ENCODE data around the gene ABRACL. TPM values are rescaled to one million over a fixed set of nuclear protein-coding genes. Genes with fewer than 3 reads are reported as not detected.
"Not testable (repeated sequence)": the region's sequence is repeated elsewhere in the genome, so short reads cannot be mapped to it uniquely, and the experiment has no call there.

The ABRACL gene
- total RNA-seq, 1 experiment from 2014 or later = 51.5 TPM

DNA sequence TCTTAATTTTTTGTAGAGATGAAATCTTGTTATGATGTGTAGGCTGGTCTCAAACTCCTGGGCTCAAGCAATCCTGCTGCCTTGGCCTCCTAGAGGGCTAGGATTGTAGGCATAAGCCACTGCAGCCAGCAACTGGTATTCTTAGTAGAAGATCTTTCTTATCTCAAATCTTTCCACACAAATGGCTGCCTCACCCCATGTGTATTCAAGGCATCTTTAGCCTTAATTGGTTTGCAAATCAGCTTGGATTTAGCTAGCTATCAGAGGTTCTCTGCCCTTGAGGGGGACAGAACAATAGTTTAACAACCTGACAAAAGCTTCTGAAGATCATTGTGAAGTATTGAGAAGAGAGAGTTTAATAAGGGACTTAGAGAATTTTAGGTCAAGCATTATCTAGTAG lies 17.9 kb upstream of the ABRACL start:
- no peak for DNase-seq (ENCODE audit: low read depth)

- DNase-seq (ENCODE audit: low read depth) = no peak
Measured at GRCh38 chr6:139011980-139012379, 16.6 kb upstream of the ABRACL start.

DNA sequence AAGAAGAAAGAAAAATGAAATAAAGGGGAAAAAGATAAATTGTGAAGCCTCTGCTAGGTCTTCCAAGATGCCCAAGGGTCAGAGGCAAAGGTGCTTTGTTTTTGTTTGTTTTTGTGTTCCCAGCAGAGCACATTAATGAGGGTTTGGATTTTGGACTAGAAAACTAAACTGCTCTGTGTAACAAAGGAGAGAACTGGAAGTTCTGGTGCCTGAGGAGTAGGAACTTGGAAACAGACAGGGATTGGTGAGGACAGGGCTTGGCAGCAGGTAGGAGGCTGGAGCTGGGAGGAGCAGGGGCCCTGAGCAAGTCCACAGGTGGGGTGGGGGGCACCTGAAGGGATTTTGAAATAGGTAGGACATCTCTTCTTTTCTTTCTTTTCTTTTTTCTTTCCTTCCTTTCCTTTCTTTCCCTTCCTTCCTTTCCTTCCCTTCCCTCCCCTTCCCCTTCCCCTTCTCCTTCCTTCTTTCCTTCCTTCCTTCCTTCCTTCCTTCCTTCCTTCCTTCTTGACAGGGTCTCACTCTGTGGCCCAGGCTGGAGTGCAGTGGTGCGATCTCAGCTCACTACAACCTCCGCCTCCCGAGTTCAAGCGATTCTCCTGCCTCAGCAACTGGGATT lies 15.3 kb upstream of the ABRACL start:
- DNase-seq (ENCODE audit: low read depth) = no peak

DNA sequence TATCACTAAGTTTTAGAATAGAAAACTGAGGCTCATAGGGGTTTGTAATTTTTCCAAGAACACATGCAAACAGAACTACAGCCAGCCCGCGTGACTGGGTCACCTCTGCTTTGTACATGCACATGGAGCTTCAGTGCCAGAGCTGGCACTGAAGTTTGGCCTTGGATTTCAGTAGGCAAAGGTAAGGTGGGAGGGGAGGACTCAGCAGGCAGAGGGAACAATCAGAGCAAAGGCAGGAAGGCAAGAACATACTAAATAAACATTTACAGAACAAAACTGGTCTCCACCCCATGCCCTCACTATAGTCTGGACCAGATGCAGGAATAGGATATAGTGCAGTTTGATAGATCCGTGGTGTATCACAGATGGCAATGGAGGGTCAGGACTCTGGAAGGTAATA lies 13.6 kb upstream of the ABRACL start:
- DNase-seq (ENCODE audit: low read depth) = no peak

GRCh38 chr6:139016337-139017213 lies 12.0 kb upstream of the ABRACL start:
- DNase-seq (ENCODE audit: low read depth) = no peak

GRCh38 chr6:139017227-139017626 lies 11.3 kb upstream of the ABRACL start:
- DNase-seq (ENCODE audit: low read depth) = peak; percentile 1

GRCh38 chr6:139019722-139020121 lies 8.8 kb upstream of the ABRACL start:
- DNase-seq (ENCODE audit: low read depth) = no peak

- DNase-seq (ENCODE audit: low read depth) = no peak
Measured at GRCh38 chr6:139020689-139021088, 7.9 kb upstream of the ABRACL start.

DNA sequence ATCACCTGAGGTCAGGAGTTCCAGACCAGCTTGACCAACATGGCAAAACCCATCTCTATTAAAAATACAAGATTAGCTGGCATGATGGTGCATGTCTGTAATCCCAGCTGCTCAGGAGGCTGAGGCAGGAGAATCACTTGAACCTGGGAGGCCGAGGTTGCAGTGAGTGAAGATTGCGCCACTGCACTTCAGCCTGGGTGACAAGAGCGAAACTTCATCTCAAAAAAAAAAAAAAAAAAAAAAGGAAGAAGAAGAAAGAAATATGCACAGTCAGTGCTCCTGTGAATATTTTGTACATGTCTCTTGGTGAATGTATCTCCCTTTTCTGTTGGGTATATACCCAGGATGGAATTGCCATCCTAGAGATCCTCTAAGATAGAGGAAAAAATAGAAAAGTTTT lies 3.1 kb upstream of the ABRACL start:
- DNase-seq (ENCODE audit: low read depth) = not testable (repeated sequence)

DNA sequence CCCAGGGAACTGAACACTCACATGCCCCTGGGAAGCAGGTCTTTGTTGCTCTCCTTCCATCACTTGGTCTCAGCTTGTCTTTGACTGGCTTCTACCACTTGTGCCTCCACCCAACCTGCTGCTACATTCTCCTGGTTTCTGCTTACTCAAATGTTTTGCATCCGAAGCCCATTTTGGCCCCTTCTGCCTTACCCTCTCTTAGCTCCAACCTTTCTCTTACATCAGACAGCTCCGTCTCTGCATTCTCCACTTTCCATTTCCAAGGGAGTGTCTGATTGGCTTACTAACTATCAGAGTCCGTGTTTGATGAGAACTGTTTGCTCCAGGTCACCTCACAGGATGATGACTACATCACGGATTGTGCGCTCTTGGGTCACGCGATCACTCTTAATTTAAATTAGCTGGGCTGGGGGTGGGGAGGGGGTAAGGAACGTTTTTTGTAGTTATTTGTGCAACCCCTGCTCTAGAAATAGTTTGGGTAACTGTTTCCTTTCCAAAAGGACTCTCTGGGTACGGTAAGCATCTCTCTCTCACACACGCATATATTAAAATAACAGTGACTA lies 844 bp upstream of the ABRACL start:
- peak; percentile 20 for DNase-seq (ENCODE audit: low read depth)

DNA sequence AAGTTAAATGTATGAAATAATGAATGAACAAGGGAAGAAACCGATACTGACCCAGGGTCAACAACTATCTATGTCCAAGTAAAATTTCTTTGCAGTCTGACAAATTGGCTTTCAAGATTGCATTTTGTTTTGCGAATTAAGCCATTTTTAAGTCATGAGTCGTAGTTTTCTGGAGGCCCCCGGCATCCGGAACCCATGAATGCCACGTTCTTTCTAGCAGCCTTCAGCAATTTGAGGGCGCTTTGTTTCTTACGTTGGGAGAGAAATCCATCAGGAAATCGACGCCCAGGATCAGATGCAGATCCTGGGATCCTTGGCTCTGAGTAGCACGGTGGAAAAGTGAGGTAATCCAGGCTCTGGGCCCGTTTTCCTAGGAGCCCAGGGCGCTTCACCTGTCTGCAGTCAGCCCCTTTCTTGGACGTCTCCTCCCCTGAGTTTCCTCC lies 309 bp upstream of the ABRACL start:
- DNase-seq (ENCODE audit: low read depth) = peak; percentile 58

GRCh38 chr6:139029470-139030227 lies 1.1 kb downstream of the ABRACL start:
- peak; percentile 71 for DNase-seq (ENCODE audit: low read depth)

- no peak for DNase-seq (ENCODE audit: low read depth)
Measured at GRCh38 chr6:139030228-139030963, 1.9 kb downstream of the ABRACL start.

DNA sequence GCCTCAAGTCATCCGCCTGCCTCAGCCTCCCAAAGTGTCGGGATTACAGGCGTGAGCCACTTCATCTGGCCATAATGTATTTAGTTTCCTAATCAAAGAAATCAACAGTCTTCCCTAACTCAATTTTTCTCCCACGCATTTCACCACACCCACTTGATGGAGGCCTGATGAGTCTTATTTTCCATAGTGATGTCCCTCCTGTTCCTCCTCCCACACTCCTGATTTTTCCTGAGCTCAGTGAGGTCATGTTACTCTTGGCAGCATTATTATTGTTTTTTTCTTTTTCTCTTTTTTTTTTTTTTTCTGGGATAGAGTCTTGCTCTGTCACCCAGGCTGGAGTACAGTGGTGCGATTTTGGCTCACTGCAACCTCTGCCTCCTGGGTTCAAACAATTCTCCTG lies 8.9 kb downstream of the ABRACL start:
- peak; percentile 56 for DNase-seq (ENCODE audit: low read depth)

DNA sequence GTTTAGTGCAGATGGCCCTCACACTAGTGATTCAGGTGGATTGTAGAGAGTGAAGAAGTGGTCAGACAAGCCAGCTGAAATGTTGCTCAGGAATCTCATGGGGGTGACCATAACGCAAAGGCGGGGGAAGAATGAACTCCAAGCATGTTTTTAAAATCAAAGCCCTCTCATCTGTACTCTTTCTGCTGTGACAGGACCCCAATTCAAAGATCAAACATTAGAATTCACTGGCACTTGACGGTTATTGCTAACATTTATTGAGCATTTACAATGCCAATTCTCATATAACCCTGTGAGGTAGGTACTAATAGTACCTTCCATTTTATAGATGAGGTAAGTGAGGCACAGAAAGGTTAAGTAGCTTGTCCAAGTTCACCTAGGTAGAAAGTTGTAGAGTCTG lies 15.7 kb downstream of the ABRACL start:
- DNase-seq (ENCODE audit: low read depth) = no peak

DNA sequence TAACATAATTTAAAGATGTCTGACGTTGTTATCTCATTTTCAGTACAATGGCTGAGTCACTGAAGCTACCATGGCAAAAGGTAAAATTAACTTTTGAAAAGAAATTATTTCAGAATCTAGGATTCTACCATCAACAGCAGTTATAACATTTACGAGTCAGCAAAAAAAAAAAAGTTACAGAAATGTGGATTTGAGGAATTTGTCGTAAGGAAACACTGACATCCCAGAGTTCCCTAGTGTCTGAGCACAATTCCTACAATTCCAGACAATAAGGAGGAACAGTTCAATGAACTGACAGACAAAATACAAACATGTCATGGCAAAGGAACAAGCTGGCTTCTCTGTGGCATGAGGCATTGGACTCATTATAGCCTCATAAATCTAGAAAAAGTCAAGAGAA lies 19.1 kb downstream of the ABRACL start:
- no peak for DNase-seq (ENCODE audit: low read depth)

DNA sequence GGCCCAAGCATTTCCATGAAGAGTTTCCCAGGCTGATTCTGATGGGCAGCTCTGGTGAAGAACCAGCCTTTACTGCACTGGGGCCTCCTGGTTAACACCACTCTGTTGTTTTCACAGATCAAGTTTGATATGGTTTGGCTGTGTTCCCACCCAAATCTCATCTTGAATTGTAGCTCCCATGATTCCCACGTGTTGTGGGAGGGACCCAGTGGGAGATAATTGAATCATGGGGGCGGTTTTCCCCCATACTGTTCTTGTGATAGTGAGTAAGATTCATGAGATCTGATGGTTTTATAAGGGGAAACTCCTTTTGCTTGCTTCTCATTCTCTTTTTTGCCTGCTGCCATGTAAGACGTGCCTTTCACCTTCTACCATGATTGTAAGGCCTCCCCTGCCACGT lies 20.4 kb downstream of the ABRACL start:
- DNase-seq (ENCODE audit: low read depth) = not testable (repeated sequence)

DNA sequence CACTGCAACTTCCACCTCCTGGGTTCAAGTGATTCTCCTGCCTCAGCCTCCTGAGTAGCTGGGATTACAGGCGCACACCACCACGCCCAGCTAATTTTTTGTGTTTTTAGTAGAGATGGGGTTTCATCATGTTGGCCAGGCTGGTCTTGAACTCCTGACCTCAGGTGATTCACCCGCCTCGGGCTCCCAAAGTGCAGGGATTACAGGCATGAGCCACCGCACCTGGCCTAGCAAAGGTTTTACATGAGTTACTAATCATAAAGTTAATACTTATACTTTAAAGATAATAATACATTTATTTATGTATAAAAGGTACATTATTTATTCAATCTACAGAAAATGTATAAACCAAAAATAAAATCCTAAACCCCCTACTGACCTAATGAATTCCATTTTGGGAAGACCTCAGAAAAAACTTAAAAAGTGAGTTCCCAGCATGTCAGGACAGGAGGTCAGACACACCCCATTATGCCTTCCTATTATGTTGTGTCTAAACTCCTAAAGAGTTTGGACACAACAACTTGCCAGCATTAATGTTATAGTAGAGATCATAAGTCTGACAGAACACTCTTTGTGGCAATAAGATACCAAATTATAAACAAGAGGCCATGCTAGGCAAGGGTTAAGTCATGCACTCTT lies 21.7 kb downstream of the ABRACL start:
- DNase-seq (ENCODE audit: low read depth) = not testable (repeated sequence)

DNA sequence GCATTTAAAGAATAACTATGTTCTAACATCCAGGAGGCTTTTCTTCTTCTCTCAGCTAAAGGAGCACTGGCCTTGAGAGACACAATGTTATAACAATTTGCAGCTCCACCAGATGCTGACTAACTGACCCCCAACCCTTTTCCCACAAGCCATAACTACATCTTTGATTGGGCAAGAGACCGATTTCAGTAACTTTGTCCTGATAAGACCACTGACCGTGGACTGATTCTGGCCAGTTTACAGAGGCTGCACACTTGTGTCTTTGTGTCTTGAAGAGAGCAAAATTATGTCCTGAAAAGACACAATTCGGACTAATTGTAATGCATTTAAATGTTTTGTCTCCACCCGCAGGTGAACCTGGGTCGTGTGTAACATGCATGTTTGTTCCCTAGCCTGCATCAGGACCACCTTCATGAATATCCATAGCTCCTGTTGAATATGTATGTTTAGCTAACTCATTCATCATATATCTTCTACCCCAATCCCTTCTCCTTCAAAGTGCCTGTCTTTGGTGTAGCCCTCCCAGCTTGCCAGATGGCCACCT lies 22.3 kb downstream of the ABRACL start:
- no peak for DNase-seq (ENCODE audit: low read depth)

- DNase-seq (ENCODE audit: low read depth) = no peak
Measured at GRCh38 chr6:139051396-139052060, 23.0 kb downstream of the ABRACL start.
